GM19193 (cell line): ENCODE results near the gene TGIF2.
A peak's percentile ranks its signal among the peaks of the same experiment; 100 is the strongest.

Experiments
- POLR2A ChIP-seq: IDR thresholded peaks from 4 replicates; pipeline ENCODE4 v1.6.1; 2011; ENCODE audit not compliant: insufficient read depth, insufficient read length; ENCODE audit errors: extremely low read depth

The TGIF2 gene

DNA sequence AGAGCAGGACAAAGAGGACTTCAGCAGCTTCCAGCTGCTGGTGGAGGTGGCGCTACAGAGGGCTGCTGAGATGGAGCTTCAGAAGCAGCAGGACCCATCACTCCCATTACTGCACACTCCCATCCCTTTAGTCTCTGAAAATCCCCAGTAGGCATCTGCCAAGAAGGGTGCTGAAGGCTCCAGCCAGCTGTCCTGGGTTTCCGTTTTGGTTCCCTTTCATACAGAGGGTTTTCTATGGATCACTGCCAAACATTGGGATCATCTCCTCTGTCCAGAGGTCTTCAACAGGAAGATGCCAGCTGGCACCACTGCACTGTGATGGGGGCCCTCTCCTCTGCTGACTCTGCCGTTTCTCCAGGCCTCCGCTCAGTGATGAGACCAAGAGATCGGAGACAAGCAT lies 17.9 kb downstream of the TGIF2 start:
- no peak for TF ChIP-seq POLR2A

GRCh38 chr20:36591854-36592641 lies 18.7 kb downstream of the TGIF2 start:
- TF ChIP-seq POLR2A, result no peak

GRCh38 chr20:36593347-36593929 lies 20.0 kb downstream of the TGIF2 start:
- TF ChIP-seq POLR2A, result no peak

DNA sequence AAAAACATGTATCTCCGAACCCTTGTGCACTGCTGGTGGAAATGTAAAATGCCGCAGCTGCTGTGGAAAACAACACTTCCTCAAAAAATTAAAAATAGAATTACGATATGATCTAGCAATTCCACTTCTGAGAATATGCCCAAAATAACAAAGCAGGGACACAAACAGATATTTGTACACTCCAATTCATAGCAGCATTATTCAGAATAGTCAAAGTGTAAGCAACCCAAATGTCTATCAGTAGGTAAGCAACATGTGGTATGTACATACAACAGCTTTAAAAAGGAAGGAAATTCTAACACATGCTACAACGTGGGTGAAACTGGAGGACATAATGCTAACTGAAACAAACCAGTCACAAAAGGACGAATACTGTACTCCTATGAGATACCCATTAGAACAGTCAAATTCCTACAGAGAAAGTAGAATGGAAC lies 26.5 kb downstream of the TGIF2 start:
- no peak for TF ChIP-seq POLR2A

GRCh38 chr20:36601540-36601939 lies 28.1 kb downstream of the TGIF2 start:
- TF ChIP-seq POLR2A, result no peak

DNA sequence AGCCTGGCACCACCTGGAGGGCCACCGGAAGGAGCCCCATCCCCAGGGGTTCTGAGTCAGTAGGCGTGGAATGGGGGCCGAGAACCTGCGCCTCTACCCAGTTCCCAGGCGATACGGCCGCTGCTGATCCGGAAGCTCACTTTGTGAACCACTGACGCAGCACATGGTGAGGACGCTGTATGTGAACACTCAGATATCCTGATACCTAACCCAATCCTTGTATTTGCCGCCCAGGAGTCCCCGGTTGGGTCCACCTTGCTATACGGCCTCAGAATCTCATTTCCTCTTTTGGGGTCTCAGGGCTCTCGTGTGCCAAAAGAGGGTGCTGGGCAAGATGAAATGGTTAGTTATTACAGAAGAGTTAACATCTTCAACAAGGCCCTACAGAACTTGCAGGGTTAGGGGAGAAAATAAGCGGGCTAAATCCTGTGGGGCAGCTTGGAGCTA lies 31.6 kb downstream of the TGIF2 start:
- TF ChIP-seq POLR2A, result peak; percentile 66

GRCh38 chr20:36605399-36606157 lies 32.2 kb downstream of the TGIF2 start, which contains the start of gene RAB5IF:
Gene RAB5IF (plus strand): TSS chr20:36605779. CDS start chr20:36605952, 173 bp downstream.
- TF ChIP-seq POLR2A, result peak; percentile 93

DNA sequence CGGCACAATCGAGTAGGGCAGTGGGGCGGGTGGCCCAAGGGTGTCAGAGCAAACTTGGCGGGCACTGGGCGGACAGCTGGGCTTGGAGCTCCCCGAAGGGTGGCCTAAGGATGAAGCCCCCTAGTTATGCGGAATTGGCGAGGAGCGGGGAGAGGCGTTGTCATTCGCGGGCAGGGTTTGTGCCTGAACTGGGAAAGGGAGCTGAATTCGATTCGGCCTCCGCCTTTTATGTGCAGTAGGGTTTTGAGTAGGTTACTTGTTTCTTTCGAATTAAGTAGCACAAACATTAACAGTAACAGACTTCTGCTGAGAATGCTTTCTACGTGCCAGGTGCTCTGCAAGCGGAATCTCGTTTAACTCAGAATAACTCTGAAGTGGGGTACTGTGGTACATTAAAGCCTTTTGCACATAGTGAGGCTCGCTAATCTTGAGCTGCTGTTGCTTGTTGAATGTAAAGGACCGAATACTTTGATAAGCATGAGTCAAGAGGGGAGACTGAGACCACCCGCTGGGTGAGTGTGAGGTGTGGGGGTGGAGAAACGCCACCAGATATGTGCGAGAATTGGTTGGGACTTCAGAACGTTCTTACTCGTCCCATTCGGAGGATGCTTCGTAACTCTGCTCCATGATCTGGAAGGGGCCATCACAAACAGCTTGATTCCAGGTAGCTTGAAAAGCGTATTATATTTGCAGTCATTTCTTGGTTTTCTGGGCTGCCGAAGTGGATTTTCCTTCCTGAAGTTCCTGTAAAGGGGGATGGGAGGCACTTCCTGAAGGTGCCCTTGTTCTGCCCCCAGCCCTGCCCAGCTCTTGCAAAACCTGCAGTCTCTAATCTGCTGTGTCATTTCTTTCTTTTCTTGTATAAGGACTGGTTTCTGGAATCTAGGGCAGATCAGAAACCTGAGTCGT lies 33.0 kb downstream of the TGIF2 start:
- TF ChIP-seq POLR2A, result no peak

DNA sequence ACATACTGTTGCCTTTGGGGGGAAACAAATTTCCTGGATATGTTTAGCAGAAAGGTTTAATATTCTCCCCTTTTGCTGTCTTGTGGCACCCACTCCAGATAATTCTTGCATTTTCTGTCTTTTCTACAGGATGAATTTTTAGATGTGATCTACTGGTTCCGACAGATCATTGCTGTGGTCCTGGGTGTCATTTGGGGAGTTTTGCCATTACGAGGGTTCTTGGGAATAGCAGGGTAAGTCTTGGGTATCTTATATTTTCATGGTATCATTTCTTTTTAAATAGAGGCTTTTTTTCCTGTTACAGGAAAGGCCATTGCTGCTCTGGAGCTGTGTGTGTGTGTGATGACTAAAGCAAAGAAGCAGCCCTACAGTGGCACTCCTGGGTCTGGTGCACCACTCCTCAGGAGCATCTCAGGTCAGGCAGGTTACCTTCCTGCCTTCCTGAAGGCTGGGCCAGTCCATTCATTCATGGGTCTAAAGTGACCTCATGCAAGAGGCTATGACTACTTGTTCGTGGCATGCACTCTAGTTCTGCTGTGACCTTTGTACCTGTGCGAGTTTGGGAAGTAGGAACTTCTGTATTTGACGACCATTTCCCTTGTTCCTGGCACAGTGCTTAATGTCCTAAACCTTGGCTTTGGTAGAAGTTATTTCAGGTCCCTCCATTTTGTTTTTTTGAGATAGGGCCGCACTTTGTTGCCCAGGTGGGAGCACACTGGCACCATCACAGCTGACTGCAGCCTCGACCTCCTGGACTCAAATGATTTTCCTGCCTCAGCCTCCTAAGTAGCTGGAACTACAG lies 34.4 kb downstream of the TGIF2 start:
- no peak for TF ChIP-seq POLR2A

GRCh38 chr20:36611625-36612024 lies 38.2 kb downstream of the TGIF2 start:
- no peak for TF ChIP-seq POLR2A

DNA sequence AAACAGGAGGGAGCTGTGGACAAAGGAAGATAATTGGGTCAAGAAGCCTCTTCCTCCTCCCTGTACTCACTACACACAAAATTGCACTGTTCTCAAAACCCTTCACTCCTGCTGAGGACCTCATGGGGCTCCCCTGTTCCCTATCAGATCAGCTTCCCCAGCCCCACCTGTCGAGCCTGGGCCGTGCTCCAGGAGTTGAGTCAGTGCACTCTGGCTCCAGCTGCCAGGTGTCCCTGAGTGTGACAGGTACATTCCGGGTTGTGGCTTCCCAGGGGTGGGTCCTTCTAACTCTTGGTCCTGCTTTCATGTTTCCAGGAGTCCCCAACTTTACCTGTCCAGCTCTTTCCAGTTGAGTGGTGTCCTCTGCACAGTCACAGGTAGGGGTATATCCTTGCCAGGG lies 40.6 kb downstream of the TGIF2 start:
- no peak for TF ChIP-seq POLR2A

DNA sequence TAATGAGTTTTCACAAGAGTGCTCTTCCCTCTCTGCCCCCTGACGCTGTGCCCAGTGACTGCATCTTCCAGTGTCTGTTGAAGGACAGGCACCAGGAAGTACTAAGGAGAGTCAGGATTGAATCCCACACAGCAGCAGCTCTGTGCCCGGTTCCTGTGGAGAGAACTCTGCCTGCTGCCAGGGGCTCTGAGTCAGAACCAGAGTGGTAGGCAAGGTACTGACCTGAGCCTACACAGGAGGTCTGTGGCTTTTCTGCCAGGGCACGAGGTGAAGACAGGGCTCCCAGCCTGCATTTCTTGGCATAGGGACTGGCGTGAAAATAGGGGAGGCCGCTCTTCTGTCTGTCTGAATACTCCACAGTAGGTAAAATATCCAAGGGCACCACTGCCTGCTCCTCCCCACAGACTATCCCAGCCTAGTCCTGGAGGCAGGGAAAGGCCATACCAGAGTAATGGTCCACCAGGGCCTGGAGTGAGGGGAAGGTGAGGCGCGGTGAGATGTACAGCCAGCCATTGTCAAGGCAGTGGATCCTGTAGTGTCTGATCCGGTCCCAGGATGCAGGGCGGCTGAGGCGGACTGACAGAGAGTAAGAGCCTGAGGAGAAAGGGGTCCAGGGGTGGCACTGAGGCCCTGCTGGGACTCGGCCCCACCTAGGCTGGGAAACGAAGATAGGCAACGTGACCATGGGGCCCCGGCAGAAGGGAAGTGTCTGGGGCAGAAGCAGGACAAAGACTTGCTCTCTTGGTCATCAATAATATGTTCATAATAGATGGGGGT lies 41.6 kb downstream of the TGIF2 start:
- no peak for TF ChIP-seq POLR2A

DNA sequence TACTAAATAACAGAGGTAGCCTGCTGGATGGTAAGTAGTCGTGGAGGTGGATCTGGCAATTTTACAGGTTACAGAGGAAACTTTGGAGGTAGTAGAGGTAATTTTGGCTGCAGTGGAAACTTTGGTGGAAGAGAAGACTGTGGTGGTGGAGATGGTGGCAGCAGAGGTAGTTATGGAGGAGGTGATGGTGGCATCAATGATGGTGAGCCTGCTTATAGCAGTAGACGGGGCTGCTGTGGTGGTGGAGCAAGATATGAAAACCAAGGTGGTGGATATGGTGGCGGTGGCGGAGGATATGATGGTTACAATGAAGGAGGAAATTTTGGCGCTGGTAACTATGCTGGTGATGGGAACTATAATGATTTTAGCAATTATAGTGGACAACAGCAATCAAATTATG lies 47.5 kb downstream of the TGIF2 start:
- TF ChIP-seq POLR2A, result no peak
